GM19468 (cell line): Measurements from ENCODE around the gene GNB1.

Experiments
- ATAC-seq: cut with Tn5 transposase; IDR thresholded peaks from one replicate; pipeline ENCODE4 v1.9.1; 2021; ENCODE audit warnings: mild to moderate bottlenecking, moderate library complexity, moderate number of reproducible peaks; ENCODE audit not compliant: unreplicated experiment; ENCODE audit errors: extremely low read depth

GNB1 gene

DNA sequence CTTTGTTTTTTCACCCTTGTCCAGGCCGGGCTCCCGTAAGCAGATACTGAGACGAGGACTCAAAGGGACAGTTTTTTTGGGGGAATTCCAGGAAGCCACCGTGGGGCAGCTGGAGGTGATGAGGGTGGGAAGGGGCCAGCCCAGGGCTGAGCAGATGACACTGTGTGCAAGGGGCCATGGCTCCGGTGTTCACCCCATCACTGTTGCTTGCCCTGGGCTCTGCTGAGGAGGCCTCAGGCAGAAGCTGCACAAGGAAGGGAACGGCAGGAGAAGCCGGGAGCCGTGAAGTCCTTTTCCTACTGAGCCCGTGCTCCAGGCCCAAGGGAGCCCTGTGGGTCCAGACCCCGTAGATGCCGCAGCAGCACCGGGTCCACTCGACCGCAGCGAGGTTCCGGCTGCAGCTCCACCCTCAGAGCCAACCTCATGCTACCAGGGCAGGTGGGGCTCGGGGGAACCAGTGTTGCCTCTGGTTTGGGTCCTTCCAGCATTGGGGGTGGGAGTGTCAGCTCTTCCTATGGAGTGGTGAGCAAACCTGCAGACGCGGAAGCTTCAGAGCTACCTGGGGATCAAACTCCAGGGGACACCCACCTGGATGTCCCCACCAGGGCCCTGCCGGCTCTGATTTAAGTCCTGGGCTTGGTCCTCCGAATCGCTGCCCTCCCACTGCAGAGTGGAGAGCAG, 19.9 kb upstream of the GNB1 start:
- no peak for ATAC-seq

DNA sequence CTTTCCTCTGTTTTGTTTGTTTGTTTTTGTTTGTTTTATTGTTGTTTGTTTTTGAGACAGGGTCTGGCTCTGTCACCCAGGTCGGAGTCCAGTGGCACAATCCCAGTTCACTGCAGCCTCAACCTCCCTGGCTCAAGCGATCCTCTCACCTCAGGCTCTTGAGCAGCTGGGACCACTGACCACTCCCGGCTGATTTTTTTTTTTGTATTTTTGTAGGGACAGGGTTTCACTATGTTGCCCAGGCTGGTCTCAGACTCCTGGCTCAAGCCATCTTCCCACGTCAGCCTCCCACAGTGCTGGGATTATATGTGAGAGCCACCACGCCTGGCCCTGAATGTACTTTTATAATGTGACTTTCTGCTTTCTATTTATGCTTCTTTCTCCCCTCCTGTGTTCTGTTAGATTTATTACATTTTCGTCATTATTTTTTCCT, 19.2 kb upstream of the GNB1 start:
- ATAC-seq: no peak

DNA sequence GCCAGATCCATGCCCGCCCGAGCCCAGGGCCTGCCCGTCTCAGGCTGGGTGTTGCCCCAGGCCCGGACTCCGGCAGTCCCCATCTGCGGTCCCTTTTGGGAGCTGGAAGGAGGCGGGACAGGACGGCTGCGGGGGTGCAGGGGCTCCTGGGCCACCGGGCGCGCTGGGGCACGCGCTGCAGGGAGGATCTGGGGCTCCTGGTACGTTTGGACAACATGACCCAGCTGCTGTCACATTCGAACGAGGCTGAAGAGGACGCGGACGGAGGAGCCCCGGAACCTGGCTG, 17.6 kb upstream of the GNB1 start:
- ATAC-seq: no peak

DNA sequence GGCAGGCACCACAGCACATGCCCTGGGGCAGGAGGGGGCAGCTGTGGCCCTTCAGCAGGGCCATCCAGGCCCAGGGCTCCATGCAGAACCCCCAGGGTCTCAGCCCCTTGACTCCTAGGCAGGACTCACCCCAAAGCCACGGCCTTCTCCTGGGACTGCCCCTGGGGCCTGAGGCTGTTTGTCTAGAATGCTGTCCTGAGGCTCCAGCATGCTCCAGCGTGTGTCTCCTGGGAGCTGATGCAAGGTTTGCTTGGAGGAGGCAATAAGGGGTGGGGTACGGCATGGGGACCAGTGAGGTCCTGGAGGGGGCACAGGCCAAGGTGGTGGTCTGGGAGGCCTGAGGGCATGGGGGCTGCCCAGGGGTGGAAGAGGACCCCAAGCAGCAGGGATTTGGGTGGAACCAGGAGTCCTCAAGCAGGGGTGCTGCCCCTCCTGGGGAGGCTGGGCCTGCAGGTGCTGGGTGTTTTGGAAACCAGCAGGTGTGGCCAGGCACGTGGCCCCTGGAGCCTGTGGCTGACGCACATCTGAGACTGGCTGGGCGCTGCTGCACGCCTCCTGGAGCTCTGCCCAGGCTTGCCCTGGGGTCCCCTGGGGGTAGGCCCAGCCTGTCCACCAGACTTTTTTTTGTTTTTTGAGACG, 16.3 kb upstream of the GNB1 start:
- no peak for ATAC-seq

DNA sequence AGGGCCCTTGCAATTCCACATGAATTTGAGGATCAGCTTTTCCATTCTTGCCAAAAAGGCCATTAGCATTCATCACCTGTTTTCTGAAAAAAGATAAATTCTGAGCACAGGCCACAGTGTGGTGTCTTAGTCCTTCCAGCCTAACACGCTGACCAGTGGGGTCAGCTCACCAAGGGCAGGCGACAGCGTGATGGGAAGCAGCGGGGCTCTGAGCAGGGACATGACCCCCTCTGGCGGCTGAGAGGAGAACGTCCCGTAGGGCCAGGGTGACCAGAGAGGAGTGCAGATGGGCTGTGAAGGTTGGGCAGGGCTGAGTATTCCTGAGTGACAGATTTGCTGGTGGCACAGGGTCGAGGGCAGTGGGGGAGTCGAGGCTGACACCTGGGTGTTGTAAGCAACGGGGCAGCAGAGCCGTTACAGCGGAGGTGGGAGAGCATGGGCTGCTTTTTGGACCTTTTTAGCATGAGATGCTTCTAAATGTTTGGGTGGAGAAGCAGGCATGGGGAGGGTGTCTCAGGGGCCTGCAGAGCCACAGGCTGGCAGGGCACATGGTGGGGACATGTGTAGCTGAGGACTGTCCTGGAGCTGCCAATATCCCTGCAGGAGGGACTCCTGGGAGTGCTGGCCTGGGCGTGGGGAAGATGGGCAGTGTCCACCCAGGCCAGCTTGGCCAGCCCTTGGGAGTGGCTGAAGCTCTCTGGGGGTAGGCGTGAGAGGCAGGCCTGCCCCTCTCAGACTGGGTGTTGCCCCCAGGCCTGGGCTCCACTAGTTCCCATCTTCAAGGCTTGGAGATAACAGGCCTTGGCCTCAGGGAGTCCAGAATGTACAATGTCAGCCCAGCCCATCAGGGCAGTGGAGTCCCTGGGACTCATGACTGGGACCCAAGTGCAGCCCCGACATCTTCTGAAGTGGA, 15.6 kb upstream of the GNB1 start:
- ATAC-seq: no peak

DNA sequence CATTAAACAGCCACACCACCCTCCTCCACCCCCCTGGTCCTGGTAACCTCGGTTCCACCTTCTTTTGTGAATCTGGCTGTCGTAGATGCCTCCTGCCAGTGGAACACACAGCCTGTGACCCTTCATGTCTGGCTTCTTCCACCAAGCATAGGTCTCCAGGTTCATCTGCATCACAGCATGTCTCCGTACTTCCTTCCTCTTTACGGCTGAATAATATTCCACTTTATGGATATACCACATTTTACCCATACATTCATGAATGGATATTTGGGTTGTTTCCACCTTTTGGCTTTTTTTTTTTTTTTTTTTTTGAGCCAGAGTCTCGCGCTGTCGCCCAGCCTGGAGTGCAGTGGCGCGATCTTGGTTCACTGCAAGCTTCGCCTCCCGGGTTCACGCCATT, 12.3 kb upstream of the GNB1 start:
- ATAC-seq: no peak

DNA sequence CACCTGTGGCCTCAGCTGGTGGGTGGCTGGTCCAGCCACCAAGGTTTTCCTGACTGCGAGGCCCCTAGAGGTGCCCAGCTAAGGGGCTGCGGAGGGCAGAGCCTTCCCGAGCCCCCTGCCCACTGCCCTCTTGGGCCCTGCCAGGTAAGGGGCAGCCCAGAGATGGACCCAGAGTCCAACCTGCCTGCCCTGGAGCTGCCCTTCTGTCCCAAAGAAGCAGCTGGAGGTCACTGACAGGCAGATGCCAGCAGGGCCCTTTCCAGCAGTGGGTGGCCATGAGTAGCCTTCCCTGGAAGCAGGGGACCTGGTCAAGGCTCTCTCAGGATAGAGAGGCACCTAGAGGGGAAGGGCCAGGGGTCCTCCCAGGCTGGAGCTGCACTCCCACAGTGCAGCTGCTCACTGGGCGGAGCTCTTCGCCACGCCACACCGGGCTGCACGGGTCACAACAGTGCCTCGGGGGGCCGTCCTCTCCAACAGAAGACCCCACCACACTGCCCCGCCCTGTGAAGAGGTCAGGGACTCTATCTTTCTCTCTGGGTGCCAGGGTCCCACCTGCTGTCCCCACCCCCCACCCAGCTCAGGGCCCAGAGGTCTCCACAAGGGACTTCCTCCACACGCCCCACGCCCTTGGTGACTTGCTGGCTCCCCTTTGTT, 10.9 kb upstream of the GNB1 start:
- no peak for ATAC-seq

DNA sequence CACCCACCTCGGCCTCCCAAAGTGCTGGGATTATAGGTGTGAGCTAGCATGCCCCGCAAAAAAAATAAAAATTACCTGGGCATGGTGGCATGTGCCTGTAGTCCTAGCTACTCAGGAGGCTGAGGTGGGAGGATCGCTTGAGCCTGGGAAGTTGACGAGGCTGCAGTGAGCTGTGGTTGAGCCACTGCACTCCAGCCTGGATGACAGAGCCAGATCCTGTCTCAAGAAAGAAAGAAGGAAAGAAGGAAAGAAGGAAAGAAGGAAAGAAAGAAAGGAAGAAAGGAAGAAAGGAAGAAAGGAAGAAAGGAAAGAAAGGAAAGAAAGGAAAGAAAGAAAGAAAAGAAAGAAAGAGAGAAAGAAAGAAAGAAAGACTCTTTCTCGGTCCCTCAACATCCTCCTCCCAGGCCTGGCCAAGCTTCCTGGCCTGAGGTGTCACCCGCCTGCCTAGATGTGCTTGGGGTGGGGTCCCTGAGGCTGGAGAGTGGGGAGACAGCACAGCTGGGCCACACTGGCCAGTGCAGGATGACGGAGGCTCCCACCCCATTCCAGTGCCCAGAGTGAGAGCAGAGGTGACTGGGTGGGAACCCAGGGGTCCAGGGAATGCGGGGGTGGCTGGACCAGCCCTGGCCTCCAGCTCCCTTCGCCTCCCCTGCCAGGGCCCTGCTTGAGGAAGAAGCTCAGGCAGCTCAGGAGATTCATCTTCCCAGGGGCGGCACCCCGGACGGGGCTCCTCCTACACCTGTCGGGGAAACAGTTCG, 10.2 kb upstream of the GNB1 start:
- no peak for ATAC-seq

DNA sequence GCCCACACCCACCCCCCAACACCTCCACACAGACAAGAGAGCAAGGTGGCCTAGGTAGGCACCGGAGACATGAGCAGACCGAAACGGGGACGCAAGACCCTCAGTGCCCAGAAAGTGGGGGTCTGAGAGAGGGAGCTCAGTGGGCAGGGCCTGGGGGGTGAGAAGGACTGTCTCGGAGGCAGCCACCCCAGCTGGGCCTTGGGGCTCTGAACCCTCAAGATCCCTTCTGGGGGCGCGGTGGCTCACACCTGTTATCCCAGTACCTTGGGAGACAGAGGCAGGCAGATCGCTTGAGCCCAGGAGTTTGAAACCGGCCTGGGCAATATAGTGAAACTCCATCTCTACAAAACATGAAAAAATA, 9.1 kb upstream of the GNB1 start:
- no peak for ATAC-seq

DNA sequence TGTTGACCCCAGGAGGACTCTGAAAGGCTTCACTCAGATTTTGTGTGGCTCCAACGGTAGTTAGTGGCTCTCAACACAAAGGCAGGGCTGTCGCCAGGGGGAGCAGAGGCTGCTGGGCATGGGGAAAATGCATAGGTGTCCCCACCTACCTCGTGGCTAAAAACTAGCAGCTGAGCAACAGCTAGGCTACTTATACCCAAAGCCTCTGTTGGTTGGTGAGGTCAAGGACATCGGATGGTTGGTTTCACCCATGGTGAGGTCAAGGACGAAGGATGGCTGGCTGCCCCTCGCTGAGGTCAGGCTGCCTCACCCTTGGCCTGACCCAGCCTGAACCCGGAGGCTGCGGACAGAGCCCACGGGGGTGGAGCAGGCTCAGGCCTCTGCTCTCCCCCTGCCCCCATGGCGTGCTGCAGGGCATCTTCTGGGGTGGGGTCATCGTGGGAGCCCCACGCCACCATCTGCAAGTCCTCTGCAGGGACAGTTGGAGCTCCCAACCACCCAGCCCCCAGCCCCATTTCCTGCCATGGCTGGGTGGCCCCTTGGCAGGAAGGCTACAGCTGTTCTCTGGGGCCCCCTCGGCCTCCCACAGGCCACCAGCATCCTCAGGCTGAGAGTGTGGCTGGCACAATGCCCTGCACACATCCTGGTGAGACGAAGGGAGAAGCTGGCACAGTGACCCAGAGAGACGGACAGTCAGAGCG, 8.5 kb upstream of the GNB1 start:
- ATAC-seq: no peak

DNA sequence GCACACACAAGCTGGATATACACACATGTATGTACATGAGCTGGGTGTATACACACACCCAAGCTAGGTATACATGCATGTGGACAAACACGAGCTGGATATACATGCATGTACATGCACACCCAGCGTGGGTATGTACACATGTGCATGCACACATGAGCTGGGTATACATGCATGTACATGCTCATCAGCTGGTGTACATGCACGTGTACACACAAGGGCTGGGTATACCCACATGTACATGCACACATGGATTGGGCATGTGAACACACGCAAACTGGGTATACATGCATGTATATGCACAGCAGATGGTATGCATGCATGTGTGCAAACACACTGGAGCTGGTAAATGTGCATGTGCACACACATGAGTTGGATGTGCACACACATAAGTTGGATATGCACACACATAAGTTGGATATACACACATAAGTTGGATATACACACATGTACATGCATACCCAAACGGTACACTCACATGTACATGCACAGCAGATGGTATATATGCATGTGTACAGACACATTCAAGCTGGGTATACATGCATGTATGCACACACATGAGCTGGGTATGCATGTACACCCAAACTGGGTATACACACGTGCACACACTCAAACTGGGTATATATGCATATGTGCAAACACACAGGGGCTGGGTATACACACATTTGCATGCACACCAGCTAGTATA, 7.5 kb upstream of the GNB1 start:
- no peak for ATAC-seq

DNA sequence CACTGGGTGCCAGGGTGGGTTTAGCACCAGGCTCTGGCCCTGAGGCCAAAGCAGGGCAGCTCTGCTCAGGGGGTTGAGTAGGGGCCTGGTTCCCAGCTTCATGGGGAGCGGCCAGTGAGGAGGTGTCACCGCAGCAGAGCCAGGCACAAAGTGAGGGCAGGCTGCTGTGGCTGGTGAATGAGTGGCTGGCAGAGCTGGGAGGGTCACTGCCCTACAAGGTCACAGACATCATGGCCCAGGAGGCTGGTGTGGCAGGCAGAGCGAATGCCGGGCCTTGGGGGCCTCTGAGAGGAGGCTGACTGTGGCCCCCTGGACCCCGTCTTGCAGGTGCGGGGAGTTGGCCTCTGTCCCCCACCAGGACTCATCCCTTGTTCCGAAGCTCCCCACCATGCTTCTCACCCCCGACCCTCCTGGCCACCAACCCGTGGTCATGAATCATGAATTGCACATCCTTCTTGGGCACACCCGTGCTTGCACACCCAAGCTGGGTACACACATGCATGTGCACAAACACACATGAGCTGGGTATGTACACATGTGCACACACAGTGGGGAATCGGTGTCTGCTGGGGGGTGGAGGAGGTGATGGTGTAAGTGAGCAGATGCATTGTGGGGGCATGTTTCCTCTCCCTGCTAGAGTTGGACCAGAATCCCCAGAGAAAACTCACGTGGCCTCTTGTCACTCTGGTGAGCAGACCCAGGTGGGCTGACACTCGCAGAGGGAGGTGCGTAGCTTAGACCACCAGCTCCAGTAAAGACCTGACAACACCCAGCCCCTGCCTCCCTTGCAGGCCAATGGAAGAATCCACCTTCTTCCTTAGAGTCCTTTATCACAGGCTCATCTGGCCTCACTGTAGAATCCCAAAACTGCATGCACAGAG, 4.8 kb upstream of the GNB1 start:
- no peak for ATAC-seq

DNA sequence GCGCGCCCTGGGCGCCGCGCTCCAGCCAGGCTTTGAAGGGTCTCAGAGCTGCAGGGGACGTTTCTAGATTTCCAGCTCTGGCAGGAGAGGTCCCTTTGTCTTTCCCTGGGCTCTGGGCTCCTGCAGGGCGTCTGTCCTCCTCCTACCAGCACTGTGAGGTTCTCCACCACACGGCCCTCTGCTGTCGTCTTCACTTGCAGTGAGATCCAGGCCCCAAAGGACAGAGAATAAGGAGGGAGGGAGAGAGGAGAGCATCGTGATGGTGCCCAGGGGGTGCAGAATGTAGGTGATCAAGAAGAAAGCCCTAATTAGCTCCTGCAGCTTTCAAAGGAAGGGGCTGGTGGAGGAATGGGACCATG, 4.2 kb upstream of the GNB1 start:
- no peak for ATAC-seq

DNA sequence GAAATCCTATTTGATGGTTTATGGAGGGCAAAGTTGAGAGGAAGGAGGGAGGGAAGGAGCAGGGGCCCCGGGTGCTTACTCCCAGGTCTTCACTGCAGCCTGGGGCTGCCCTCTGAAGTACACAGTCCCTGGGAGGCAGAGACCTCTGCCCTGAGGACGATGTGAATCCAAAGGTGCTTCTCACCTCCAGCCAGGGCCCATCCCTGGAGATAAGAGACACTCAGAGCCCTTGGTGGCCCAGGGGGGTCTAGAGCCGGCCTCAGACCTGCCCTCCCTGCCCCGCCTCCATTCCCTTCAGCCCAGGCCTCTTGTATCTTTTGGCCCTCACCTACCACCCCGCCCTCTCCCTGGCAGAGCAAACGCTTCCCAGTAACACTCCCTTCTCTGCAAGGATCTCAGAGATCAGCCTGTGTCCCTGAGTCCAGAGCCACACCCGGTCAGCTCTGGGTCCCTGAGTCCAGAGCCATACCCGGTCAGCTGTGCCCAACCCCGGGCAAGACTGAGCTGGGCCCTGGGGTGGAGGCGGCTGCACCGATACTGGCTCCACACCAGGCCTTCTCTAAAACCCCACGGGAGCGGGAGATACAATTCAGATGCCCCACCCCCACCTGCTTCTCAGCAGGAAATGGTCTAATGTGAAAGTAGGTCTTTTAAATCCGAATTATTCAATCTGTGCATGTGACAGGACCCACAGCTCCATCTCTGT, 3.6 kb upstream of the GNB1 start:
- ATAC-seq: no peak

DNA sequence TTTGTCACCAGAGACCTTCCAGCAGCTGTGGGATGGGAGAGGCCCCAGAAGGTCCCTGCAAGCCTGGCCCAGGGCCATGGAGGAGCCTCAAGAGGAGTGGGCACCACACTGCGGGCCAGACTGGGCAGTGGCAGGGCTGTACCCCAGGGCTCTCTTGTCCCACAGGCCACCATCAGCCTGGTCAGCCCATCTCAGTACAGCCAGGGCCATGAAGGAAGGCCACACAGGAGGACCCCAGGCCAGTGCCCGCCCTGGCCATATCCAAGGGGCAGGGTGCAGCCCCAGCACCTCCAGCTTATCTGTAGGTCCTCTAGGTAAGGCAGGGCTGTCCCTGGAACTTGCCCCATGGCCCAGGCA, 3.1 kb upstream of the GNB1 start:
- no peak for ATAC-seq

DNA sequence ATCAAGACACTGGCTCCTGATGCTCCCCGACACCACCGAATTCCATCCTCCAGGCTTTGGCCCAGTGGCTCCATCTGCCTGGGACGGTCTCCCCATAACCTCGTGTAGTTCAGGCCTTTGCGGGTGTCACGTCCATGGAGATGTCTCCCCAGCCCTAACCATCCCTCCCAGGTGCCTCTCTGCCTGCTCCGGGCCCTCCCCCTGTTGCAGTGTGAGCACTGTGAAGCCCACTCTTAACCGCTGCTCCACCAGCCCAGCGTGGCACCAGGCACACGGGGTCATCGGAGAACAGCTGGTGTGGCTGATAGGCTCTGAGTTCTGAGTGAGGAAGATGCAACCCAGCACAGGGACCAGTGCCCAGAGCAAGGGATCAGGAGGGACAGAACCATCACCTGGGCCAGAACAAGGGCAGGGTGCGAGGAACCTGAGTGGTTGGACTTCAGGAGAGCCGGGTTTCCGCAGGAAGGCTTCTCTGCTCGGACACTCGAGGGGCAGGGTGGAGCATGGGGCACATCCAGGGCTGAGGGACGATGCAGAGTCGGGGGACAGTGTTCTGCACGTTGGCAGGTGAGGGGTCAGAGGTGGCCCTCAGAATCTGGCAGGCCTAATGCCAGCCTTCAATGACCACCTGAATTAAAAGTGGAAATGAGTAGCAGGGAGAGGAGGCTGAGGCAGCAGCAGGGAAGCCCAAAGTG, 2.6 kb upstream of the GNB1 start:
- no peak for ATAC-seq

DNA sequence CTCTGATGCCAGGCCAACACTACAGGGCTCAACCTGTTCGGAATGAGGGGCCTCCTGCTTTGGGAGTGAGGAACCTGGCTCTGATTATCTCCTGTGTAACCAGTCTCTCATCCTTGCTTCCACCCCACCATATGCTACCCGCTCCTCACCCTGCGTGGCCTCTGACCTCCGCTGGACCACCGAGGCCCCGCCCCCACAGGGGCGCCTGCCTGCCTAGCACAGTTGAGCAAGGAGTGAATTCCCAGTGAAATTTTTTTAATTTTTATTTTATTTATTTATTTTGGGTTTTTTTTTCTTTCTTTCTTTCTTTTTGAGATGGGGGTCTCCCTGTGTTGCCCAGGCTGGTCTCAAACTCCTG, 1.9 kb upstream of the GNB1 start:
- no peak for ATAC-seq
